ENCODE measurements around the gene ARHGAP9. TPM values are rescaled to one million over a fixed set of nuclear protein-coding genes. Genes with fewer than 3 reads are reported as not detected.

Gene ARHGAP9
- total and polyA plus RNA-seq, 12 donors, result 0.83 to 17.7 (median 3.8) TPM

GRCh38 chr12:57521525-57522010 is 41.9 kb upstream of the ARHGAP9 start:
- WGBS, 2 donors, result 29 to 30% methylated on average over 17 of the region's 17 CpGs
- peak; percentile 46 to 47 for DNase-seq
- peak in 4 of 8 donors; percentile 15 to 22 (median 16) for ATAC-seq
- peaks cover 0 to 50% (median 24%) of the 10 kb centered on the region in 9 donors for H3K36me3 ChIP-seq
- H3K4me3 ChIP-seq, result peak overlapping the region in 7 of 10 donors; percentile 70 to 98 (median 86)
- H3K27me3 ChIP-seq, result no peaks in the 10 kb centered on the region
- intact Hi-C loops (cut with DNase I), result loop anchor here in 2 of 10 donors (2.0 kb wide), 1 partner anchor 25 kb away; the partner anchor contains the start of gene DCTN2 (in 2 of the 2)
- peaks cover 25 to 75% (median 64%) of the 10 kb centered on the region in 9 donors for H3K4me1 ChIP-seq
- TF ChIP-seq CTCF (IDR thresholded peaks at IDR 0.05), result peak in 1 of 9 donors; percentile 16
- peak overlapping the region; percentile 89 to 100 (median 98) for H3K27ac ChIP-seq
- no peaks in the 10 kb centered on the region for H3K9me3 ChIP-seq

- no peak for TF ChIP-seq CTCF (IDR thresholded peaks at IDR 0.05)
- Histone ChIP-seq H3K36me3 (peaks cover 0 to 50% (median 30%) of the 10 kb centered on the region in 9 donors), H3K4me1 (peaks cover 25 to 80% (median 68%) of the 10 kb centered on the region in 9 donors), H3K27ac (peak within 1 kb of the TSS; percentile 89 to 100 (median 98)), H3K9me3 (no peaks in the 10 kb centered on the region), H3K4me3 (peak within 1 kb of the TSS; percentile 67 to 98 (median 88)), H3K27me3 (no peaks in the 10 kb centered on the region)
- DNase-seq (peak; percentile 99), ATAC-seq (peak; percentile 82 to 92 (median 90))
- intact Hi-C loops (cut with DNase I), result loop anchor here in 1 of 10 donors (1.0 kb wide), 1 partner anchor 33 kb away; no protein-coding TSS in a partner anchor
- WGBS, 2 donors, result 1% methylated on average over 46 to 52 of the region's 52 CpGs
Measured at GRCh38 chr12:57520053-57520818, 40.6 kb upstream of the ARHGAP9 start, which contains the start of gene DDIT3. DDIT3 (minus strand) TSS chr12:57520514; CDS start chr12:57517406, 3,108 bp downstream.

- intact Hi-C loops (cut with DNase I), result loop anchor here in 2 of 10 donors (1.0 to 5.0 kb wide), 2 partner anchors 32 to 232 kb away; no protein-coding TSS in a partner anchor
- H3K36me3 ChIP-seq, result peaks cover 0 to 50% (median 35%) of the 10 kb centered on the region in 9 donors
- H3K4me1 ChIP-seq, result peaks cover 25 to 80% (median 63%) of the 10 kb centered on the region in 9 donors
- peak in 4 of 8 donors; percentile 1 to 32 (median 22) for ATAC-seq
- no peaks in the 10 kb centered on the region for H3K9me3 ChIP-seq
- H3K27ac ChIP-seq, result peak overlapping the region; percentile 86 to 100 (median 98)
- peak overlapping the region; percentile 67 to 98 (median 88) for H3K4me3 ChIP-seq
- WGBS, 2 donors, result 0 to 1% methylated on average over 8 of the region's 8 CpGs
- TF ChIP-seq CTCF (IDR thresholded peaks at IDR 0.05), result no peak
- no peaks in the 10 kb centered on the region for H3K27me3 ChIP-seq
- peak in 1 of 2 donors; percentile 61 for DNase-seq
Measured at GRCh38 chr12:57519796-57520052, 40.1 kb upstream of the ARHGAP9 start.
